Activated naive CD8-positive, alpha-beta T cell treated with anti-CD3 and anti-CD28 coated beads, Interleukin-2, amount 50 U/mL, for 24 hours (primary cell): ENCODE measurements around the gene PCNT.

Source experiments
- ATAC-seq: fragments of 150-1000 bp; cut with Tn5 transposase; one replicate; pipeline ENCODE4 v1.10.0; 2021
- DNase-seq: peaks from one replicate; pipeline ENCODE4 v3.0.0; 2021
- H3K27ac Mint-ChIP-seq: one replicate; pipeline ENCODE4 v1.8.0; 2021; ENCODE audit warnings: mild to moderate bottlenecking, mixed read lengths
- H3K27me3 Mint-ChIP-seq: one replicate; pipeline ENCODE4 v1.8.0; 2021; ENCODE audit warnings: mixed read lengths
- H3K36me3 Mint-ChIP-seq: one replicate; pipeline ENCODE4 v1.8.0; 2021; ENCODE audit warnings: low read depth, mixed read lengths
- H3K4me1 Mint-ChIP-seq: one replicate; pipeline ENCODE4 v1.8.0; 2021; ENCODE audit warnings: mixed read lengths
- H3K4me3 Mint-ChIP-seq: one replicate; pipeline ENCODE4 v1.8.0; 2021; ENCODE audit warnings: mild to moderate bottlenecking, moderate library complexity, mixed read lengths
- H3K9me3 Mint-ChIP-seq: one replicate; pipeline ENCODE4 v1.8.0; 2021; ENCODE audit warnings: mixed read lengths

Gene PCNT

GRCh38 chr21:46388206-46388880 is 64.4 kb downstream of the PCNT start:
- Mint-ChIP-seq H3K27me3 (no peaks in the 10 kb centered on the region), H3K4me1 (no peaks in the 10 kb centered on the region), H3K27ac (no peak overlapping the region), H3K36me3 (peaks cover 31% of the 10 kb centered on the region), H3K4me3 (no peak overlapping the region), H3K9me3 (no peaks in the 10 kb centered on the region)
- no peak for ATAC-seq
- DNase-seq: no peak

- H3K27me3 Mint-ChIP-seq: no peaks in the 10 kb centered on the region
- peaks cover 27% of the 10 kb centered on the region for H3K36me3 Mint-ChIP-seq
- no peak for DNase-seq
- no peaks in the 10 kb centered on the region for H3K4me1 Mint-ChIP-seq
- no peak overlapping the region for H3K4me3 Mint-ChIP-seq
- no peaks in the 10 kb centered on the region for H3K9me3 Mint-ChIP-seq
- no peak for ATAC-seq
- H3K27ac Mint-ChIP-seq: no peak overlapping the region
These were observed 64.9 kb downstream of the PCNT start for GRCh38 chr21:46388896-46389295.

- DNase-seq (no peak), ATAC-seq (no peak)
- H3K27ac Mint-ChIP-seq: no peak overlapping the region
- no peak overlapping the region for H3K4me3 Mint-ChIP-seq
- no peaks in the 10 kb centered on the region for H3K9me3 Mint-ChIP-seq
- no peaks in the 10 kb centered on the region for H3K27me3 Mint-ChIP-seq
- no peaks in the 10 kb centered on the region for H3K4me1 Mint-ChIP-seq
- H3K36me3 Mint-ChIP-seq: peaks cover 13% of the 10 kb centered on the region
These were observed 66.9 kb downstream of the PCNT start for GRCh38 chr21:46390603-46391545.

- DNase-seq (no peak), ATAC-seq (no peak)
- H3K27ac Mint-ChIP-seq: no peak overlapping the region
- no peak overlapping the region for H3K4me3 Mint-ChIP-seq
- H3K9me3 Mint-ChIP-seq: no peaks in the 10 kb centered on the region
- H3K36me3 Mint-ChIP-seq: peaks cover 17% of the 10 kb centered on the region
- H3K4me1 Mint-ChIP-seq: no peaks in the 10 kb centered on the region
- no peaks in the 10 kb centered on the region for H3K27me3 Mint-ChIP-seq
These were observed 67.8 kb downstream of the PCNT start for GRCh38 chr21:46391773-46392172.

- no peak overlapping the region for H3K27ac Mint-ChIP-seq
These were observed 69.0 kb downstream of the PCNT start for GRCh38 chr21:46392921-46393320.

GRCh38 chr21:46393451-46393940 is 69.5 kb downstream of the PCNT start:
- DNase-seq: no peak
- Mint-ChIP-seq H3K4me3 (no peak overlapping the region), H3K4me1 (no peaks in the 10 kb centered on the region), H3K36me3 (peaks cover 29% of the 10 kb centered on the region), H3K9me3 (no peaks in the 10 kb centered on the region), H3K27me3 (no peaks in the 10 kb centered on the region), H3K27ac (no peak overlapping the region)
- ATAC-seq: no peak

More at GRCh38 chr21:46392921-46393320, 69.0 kb downstream of the PCNT start:
- Mint-ChIP-seq H3K27me3 (no peaks in the 10 kb centered on the region), H3K9me3 (no peaks in the 10 kb centered on the region), H3K4me3 (no peak overlapping the region), H3K36me3 (peaks cover 25% of the 10 kb centered on the region), H3K4me1 (no peaks in the 10 kb centered on the region)
- ATAC-seq (no peak), DNase-seq (no peak)

DNA sequence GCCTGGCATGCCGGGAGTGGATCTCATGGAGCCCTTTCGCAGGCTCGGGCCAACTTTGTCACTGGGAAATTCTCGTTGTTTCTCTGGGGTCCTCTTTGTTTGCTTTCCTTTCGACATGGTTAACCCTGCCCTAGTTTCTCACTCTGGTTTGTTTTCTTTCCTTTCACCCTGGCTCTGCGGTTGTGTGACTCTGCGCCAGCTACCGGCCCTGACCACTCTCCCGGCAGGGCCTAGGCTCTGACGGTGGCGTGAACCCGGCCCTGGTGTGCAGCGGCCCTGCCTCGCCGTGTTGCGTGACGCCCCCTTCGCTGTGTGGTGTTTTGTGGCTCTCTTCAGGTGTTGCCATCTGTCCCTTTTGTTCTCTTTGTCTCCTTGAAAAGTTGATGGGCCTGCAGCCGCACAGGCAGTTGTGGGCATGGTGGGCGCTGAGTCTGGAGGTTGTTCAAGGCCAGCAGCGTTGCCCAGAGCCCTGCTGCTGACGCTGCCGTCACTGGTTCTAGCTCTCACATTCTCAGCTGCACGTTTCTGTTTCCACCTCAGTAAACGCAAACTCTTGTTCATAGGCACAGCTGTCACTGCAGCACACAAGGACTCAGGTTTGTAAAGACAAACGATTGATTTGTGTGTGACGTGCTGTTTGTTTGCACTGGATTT is 70.1 kb downstream of the PCNT start:
- no peak overlapping the region for H3K4me3 Mint-ChIP-seq
- H3K27me3 Mint-ChIP-seq: no peaks in the 10 kb centered on the region
- ATAC-seq (no peak), DNase-seq (no peak)
- no peaks in the 10 kb centered on the region for H3K9me3 Mint-ChIP-seq
- H3K27ac Mint-ChIP-seq: no peak overlapping the region
- peaks cover 31% of the 10 kb centered on the region for H3K36me3 Mint-ChIP-seq
- H3K4me1 Mint-ChIP-seq: no peaks in the 10 kb centered on the region

DNA sequence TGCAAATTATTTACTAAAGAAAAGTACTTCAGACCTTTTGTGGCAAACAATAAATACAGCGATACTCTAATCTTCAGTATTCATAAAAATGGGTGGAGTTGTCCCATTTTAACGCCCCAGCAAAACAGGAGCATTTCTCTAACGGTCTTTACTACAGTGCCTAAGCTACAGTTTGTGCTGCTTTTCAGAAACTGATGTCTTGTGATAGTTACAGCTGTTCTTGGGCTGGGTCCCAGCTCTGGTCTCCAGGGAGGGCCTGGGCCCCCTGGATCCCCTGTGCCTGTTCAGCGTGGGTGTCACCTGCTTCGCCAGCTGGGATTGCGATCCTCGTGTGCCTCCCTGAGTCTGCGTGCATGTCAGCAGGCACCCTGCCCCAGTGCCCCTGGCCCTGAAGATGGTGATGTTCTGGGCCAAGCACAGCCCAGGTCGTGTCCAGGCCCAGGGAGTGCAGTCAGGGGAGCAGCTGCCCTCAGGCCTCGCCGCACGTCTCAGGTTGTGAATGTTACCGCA is 70.7 kb downstream of the PCNT start:
- no peak for DNase-seq
- Mint-ChIP-seq H3K9me3 (no peaks in the 10 kb centered on the region), H3K27me3 (no peaks in the 10 kb centered on the region), H3K4me1 (no peaks in the 10 kb centered on the region), H3K27ac (no peak overlapping the region), H3K4me3 (no peak overlapping the region), H3K36me3 (peaks cover 35% of the 10 kb centered on the region)
- no peak for ATAC-seq

GRCh38 chr21:46397211-46397905 is 73.4 kb downstream of the PCNT start:
- DNase-seq (no peak), ATAC-seq (no peak)
- H3K36me3 Mint-ChIP-seq: peaks cover 42% of the 10 kb centered on the region
- H3K27me3 Mint-ChIP-seq: no peaks in the 10 kb centered on the region
- no peaks in the 10 kb centered on the region for H3K9me3 Mint-ChIP-seq
- no peaks in the 10 kb centered on the region for H3K4me1 Mint-ChIP-seq
- no peak overlapping the region for H3K27ac Mint-ChIP-seq
- H3K4me3 Mint-ChIP-seq: no peak overlapping the region

GRCh38 chr21:46397993-46398392 is 74.0 kb downstream of the PCNT start:
- peaks cover 46% of the 10 kb centered on the region for H3K36me3 Mint-ChIP-seq
- H3K27me3 Mint-ChIP-seq: no peaks in the 10 kb centered on the region
- DNase-seq: no peak

GRCh38 chr21:46399129-46399528 is 75.2 kb downstream of the PCNT start:
- ATAC-seq (no peak), DNase-seq (no peak)
- H3K27ac Mint-ChIP-seq: no peak overlapping the region

More at GRCh38 chr21:46397993-46398392, 74.0 kb downstream of the PCNT start:
- no peak for ATAC-seq
- Mint-ChIP-seq H3K9me3 (no peaks in the 10 kb centered on the region), H3K4me1 (no peaks in the 10 kb centered on the region), H3K4me3 (no peak overlapping the region), H3K27ac (no peak overlapping the region)

DNA sequence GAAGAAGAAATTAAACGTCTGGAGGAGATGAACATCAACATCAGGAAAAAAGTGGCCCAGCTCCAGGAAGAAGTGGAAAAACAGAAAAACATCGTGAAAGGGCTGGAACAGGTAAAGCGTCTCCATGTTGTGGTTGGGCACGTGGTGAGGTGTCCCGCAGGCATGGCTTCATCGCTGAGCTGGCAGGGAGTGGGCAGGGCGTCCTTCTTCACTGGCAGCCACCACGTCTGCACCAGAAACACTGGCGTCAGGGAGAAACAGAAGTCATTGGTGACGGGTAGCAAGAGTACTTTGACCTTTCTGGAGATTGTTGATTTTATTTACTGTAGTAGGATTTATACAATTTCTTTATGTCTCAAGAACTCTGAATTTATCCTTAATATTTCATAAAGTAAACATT is 75.7 kb downstream of the PCNT start:
- Mint-ChIP-seq H3K27ac (no peak overlapping the region), H3K4me1 (no peaks in the 10 kb centered on the region)

More at GRCh38 chr21:46399129-46399528, 75.2 kb downstream of the PCNT start:
- Mint-ChIP-seq H3K27me3 (no peaks in the 10 kb centered on the region), H3K4me3 (no peak overlapping the region), H3K36me3 (peaks cover 53% of the 10 kb centered on the region), H3K4me1 (no peaks in the 10 kb centered on the region), H3K9me3 (no peaks in the 10 kb centered on the region)

GRCh38 chr21:46401186-46401910 is 77.4 kb downstream of the PCNT start:
- H3K27ac Mint-ChIP-seq: no peak overlapping the region
- H3K36me3 Mint-ChIP-seq: peaks cover 49% of the 10 kb centered on the region
- DNase-seq (no peak), ATAC-seq (no peak)
- H3K27me3 Mint-ChIP-seq: no peaks in the 10 kb centered on the region
- no peaks in the 10 kb centered on the region for H3K9me3 Mint-ChIP-seq
- H3K4me3 Mint-ChIP-seq: no peak overlapping the region
- H3K4me1 Mint-ChIP-seq: no peaks in the 10 kb centered on the region

More for the DNA sequence above, 75.7 kb downstream of the PCNT start:
- Mint-ChIP-seq H3K4me3 (no peak overlapping the region), H3K27me3 (no peaks in the 10 kb centered on the region), H3K9me3 (no peaks in the 10 kb centered on the region), H3K36me3 (peaks cover 53% of the 10 kb centered on the region)
- DNase-seq (no peak), ATAC-seq (no peak)
